Measurements from ENCODE around the gene CCT7.
A peak's percentile ranks its signal among the peaks of the same experiment; 100 is the strongest.

CCT7 gene

DNA sequence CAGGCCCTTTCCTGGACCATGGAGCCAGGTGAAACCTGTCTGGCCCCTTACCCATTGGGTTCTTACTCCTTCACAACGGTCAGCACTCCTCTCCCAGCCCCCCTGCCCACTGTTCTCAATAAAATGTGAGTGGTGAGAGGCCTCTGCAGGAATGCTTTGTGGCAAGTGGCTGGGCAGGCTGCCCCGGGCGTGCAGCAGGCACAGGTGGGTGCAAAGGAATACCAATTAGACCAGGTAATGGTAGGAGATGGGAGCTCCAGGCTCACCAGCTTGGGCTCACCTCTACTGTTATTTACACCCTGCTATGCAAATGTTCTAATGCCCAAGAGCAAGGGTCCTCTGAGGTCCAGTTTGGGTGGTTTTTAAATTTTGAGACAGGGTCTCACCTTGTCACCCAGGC is 7.0 kb upstream of the CCT7 start:
- no peak for DNase-seq (ENCODE audit: low spot score)

DNA sequence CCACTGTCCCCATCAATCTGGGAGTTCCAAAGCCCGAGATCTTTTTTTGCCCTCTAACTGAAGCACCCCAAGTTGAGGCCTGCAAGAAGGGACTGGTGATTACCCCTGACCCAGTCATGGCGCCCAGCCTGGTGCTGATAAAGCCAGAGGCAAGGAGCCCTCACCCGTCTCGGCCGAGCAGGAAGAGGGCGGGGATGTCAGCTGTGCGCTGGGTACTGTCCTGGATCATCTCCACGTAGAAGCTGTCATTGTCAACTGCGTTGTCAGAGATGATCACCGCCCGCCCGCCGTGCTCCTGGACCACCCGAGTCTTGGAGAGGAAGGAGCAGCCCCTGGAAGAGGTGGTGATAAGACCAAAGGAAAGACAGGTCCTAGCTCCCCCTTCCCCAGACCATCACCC is 5.5 kb upstream of the CCT7 start:
- no peak for DNase-seq (ENCODE audit: low spot score)

DNA sequence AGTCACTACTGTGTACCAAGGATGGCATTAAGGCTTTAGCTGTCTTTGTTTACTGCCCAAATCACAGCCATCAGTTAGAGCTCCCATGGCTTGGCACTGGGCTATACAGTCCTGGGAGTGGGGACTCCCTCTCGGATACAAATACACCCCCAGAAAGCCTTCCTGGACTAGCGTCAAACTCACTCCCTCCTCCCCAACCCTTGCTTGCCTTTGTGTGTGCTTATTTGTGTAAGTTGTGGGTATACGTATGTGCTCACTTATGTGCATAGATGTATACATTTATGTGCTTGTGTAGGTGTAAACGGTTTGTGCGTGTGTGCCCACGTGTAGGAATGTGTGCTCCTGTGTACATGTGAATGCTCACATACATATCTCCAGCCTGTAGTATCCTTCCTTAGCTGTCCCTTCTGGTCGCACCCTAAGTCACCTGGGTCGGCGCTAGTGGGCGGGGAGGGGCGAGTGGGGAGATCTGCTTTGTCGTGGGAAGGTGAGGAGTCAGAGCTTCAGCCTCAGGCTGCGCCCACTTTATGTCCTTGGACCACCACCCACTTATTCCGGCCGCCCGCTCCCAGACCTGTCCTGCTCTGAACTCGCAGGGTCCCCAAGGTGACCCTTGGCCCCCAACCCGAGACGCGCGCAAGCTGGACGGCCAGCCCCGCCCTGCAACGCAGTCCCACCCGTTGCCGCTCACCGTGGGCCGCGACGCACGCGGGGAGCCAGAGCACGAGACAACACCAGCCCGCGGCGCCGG is 1.5 kb upstream of the CCT7 start:
- no peak for DNase-seq (ENCODE audit: low spot score)

DNA sequence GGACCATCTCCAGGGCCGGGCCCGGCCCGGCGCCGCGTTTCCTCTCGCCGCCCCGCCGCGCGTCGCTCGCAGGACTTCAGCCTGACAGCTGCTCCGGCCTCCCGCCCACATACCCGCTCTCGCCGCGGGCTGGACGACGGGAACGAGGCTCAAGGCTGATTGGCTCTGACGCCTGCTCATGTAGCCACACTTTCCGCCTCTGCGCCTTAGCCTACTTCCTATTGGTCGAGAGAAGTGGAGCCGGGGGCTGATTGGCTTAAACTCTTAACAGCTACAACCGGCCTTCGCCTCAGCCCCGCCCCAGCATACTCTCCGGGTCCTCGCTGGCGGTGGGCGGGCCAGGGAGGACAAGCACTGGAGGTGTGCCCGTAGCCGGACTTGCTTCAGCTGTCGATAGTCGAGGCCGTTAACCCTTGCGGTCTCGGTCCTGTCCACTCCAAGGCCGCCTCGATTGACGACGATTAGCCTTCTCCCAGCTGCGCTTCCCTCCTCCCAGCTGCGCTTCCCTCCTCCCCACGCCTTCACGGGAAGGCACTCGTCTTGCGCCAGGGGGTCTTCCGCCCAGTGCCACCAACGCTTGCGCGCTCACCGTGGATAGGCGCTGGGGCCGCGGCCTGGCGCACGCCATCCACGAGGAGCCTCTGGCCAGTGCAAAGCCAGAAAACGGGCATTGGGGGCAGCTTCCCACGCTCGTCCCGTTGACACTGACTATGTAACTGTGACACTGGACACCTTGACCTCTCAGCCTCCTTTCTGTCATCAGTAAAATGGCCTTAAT is 765 bp upstream of the CCT7 start, which contains the start of gene PRADC1:
Gene PRADC1 (minus strand): TSS at position 86 of the 778 bp plus-strand sequence. CDS start 79 bp downstream, at position 7.
- peak; percentile 97 for DNase-seq (ENCODE audit: low spot score)

DNA sequence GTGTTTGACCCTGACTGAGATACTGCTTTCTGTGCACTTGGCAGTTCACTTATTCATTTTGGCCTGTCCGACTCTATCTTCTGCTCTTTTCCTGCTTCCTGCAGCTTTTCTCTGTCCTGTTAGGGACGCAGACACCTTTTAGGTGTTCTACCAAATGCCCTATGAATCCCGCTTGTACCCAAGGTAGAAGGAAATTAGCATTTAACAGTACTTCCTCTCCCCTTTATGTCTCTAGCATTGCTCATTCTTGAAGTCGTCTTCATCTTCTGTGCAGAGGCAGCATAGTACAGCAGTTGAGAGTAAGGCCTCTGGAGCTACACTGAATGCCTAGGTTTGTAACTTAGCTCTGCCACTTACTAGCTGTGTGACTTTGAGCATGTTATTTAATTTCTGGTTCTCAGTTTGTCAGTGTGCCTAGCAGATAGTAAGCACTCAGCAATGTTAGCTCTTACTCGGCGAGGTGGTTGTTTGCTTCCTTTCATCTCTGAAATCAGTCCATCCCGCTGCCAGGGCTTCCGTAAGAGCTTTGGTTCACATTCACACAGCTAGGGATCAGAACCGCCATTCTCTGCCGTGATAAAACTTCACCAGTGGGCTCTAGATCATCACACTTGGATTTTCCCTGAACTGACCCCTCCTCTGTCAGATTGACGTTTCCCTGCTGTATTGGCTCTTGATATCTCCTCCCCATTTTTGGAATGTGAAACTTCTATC is 1.4 kb downstream of the CCT7 start:
- DNase-seq (ENCODE audit: low spot score) = no peak

DNA sequence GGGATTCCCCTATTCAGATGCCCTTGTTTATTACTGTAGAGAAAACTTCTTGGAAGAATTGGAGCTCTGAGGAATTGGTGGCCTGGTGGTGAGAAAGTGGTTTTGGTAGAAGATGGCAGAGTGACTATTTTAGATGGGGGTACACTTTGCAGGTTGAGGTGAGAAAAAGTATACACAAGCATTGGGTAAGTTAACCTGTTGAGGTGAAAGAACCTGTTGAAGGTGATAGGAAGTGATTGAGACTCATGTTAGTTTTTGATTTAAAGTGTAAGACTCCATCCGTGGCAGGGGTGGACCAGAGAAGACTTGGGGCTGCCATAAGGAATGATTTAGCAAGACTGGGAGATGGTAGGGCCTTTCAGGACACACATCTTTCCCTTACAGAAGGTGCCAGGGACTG is 3.1 kb downstream of the CCT7 start:
- no peak for DNase-seq (ENCODE audit: low spot score)

DNA sequence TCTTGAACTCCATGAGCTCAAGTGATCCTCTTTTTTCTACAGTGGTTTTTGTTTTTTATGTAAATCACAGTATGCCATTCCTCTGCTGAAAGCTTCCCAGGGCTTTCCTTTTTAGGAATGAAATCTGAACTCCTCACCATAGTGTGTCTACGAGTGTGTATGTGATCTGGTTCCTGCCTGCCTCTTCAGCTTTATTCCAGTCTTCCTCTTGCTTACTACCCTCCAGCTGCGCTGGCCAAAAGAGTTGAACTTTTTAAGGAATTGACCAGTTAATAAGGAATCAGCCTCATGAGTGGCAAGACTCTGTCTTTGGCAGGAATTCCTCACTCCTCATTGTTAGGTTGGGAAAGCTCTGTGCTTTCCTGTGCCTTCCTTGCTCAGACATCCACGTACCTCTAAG is 4.0 kb downstream of the CCT7 start:
- no peak for DNase-seq (ENCODE audit: low spot score)

DNA sequence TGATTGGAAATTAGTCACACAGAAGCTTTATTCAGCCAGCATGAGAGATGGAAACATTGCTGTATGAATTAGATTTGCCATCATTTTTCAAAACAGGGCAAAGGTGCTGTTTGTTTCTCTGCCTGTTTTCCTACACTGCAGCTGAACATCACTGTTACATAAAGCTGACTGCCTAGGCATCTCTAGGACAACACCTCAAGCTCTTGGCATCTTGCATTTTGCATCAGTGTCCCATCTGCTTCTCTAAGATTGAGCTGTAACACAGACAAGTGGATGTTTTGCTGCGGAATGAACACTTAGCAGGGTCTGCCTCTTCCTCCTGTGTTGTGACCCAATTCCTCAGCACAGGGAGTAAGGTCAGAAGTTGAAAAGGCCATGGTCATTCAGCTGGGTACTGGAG is 4.9 kb downstream of the CCT7 start:
- DNase-seq (ENCODE audit: low spot score) = no peak

DNA sequence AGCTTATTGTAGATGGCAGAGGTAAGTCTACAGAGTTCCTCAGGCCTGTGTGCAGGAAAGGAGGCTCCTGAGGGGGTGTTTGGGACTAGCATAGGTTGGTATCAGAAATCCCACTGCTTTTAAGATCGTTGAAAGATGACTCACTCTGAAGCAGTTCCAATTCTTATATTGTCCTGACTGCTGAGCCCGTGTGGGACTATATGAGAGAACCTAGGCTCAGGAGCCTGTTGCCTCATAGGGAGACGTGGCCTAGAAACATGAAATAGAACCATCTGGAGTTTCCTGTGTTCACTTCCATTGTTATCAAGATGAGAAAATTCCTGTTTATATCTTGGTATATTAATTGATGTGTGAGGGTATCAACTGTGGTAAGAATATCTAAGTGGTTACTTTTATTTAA is 5.7 kb downstream of the CCT7 start:
- no peak for DNase-seq (ENCODE audit: low spot score)

DNA sequence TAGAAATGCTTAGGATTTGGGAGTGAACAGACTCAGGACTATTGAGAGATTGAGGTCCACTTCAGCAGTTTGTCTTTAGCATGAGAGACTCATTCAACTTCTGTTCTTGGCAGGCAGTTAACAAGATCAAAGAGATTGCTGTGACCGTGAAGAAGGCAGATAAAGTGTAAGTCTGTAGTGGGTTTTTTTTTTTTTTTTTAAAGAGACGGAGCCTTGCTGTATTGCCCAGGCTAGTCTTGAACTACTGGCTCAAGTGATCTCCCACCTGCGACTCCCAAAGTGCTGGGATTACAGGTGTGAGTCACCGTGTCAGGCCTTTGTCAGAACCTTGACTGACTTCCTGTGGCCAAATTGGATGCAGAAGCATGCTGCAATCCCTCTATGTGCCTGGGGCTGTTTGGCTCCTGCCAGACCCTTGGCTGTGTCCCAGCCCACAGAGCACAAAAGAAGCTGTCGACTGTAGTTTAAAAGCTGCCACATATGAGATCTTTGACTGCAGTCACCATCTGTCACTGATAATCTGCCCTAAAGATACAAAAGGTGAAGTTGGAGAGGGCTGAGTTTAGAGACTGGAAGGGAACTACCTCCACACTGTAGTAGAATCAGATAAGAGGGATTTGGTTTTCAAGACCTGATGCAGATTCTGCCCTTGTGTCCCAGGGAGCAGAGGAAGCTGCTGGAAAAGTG is 9.9 kb downstream of the CCT7 start:
- peak; percentile 38 for DNase-seq (ENCODE audit: low spot score)

DNA sequence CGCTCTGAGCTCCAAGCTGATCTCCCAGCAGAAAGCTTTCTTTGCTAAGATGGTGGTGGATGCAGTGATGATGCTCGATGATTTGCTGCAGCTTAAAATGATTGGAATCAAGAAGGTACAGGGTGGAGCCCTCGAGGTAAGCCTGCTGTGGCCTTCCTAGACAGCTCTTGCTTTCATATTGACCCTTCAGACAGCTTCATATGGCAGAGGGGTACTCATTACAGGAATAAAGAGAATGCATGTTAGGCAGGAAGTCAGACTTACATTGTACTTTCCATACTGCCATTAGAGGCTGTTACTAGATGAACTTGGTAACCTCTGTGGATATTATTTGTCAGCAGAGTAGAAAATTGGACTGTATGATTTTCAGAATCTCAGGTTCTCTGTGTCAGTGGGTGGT is 10.5 kb downstream of the CCT7 start:
- DNase-seq (ENCODE audit: low spot score) = no peak

DNA sequence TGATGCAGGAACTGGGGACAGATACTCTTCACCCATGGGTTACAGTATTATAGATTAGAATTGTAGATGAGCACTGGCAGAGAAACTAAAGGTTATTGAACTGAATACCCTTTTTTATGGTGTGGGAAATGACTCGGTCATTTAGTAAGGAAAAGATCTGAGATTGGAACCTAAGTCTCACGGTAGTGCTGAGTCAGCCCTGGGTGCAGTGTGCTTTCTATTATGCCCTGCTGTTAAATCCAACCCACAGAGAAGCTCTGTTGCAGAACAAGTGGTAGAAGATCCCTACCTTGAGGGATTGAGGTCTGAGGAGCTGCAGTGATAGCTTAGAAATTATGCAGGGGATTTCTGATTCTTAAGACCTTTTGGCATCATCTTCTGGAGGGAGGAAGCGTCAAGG is 12.7 kb downstream of the CCT7 start:
- no peak for DNase-seq (ENCODE audit: low spot score)

DNA sequence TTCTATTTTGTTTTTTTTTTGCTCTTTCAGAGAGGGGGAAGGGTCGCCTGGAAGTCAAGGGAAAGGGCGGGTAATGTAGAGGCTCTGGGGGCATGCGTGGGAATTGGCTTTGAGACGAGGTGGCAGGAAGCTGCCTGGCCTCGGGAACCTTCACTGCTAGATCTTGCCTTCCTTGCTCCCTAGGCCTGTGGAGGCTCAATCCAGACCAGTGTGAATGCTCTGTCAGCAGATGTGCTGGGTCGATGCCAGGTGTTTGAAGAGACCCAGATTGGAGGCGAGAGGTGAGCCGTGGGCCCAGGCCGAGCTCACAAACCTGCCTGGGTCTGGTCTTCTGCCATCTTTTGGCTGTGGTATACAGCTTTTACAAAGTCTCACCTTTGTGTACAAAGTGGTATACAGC is 15.5 kb downstream of the CCT7 start:
- DNase-seq (ENCODE audit: low spot score) = no peak

DNA sequence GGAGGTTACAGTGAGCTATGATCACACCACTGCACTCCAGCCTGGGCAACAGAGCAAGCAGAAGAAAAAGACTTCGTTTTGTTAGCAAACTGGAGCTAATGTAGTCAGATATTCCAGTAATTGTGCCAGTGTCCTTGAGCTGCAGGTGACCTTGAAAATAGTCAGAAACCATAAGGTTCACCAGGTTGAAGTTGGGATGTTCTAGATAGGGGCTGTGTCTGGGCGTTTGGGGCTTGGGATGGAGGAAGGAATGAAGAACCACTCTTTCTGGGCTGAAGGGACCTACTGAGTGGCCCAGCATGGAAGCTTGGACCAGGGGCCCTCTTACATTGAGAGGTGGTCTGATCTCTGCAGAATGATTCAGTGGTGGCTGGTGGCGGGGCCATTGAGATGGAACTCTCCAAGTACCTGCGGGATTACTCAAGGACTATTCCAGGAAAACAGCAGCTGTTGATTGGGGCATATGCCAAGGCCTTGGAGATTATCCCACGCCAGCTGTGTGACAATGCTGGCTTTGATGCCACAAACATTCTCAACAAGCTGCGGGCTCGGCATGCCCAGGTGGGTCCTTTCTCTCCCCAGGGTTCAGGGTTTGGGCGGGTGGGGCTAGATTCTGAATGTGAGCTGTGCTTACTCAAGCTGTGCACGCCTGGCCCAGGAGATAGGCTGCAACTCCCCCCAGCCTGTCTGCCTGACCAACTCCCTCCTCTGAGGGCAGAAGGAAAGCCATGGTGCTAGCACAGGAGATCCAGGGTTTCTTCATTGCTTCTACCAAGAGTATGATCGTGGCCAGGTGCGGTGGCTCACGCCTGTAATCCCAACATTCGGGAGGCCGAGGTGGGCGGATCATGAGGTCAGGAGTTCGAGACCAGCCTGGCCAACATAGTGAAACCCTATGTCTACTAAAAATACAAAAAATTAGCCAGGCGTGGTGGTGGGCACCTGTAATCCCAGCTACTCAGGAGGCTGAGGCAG is 17.1 kb downstream of the CCT7 start:
- no peak for DNase-seq (ENCODE audit: low spot score)

DNA sequence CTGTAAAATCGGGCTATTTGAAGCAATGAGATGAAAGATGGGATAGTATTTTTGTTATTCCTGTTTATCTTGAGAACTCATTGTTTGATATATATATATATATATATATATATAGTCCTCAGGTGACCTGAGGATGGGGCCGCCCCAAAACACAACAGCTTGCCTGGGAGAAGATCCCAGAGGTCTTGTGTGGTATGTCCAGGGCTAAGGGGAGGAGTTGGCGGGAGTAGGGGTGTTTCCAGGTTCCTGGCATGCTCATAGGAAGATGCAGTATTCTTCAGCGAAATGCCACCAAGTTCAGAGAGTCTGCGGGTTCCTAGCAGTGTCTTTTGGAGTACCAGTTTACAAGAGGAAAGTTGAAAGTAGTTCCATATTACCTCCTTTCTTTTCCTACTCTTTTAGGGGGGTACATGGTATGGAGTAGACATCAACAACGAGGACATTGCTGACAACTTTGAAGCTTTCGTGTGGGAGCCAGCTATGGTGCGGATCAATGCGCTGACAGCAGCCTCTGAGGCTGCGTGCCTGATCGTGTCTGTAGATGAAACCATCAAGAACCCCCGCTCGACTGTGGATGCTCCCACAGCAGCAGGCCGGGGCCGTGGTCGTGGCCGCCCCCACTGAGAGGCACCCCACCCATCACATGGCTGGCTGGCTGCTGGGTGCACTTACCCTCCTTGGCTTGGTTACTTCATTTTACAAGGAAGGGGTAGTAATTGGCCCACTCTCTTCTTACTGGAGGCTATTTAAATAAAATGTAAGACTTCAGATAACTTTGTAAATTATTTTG is 18.3 kb downstream of the CCT7 start:
- DNase-seq (ENCODE audit: low spot score) = no peak

DNA sequence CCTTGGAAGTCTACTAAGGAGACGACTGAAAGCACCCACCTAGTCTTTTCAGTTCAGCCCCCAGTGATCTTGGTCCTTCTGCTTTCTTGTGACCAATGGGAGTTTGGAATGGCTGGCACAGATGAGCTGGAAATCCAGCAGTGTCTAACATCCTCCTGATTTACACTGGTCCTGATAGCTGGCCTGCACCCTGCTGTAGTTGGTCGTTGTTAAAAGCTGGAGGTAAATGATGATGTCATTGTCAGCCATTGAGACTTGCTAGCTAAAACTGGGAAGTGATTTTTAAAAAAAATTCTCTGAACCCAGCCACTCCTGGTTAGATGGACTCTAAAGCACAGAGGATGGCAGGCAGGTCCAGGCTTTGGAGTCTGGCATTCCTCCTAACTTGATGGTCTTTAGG is 19.3 kb downstream of the CCT7 start:
- no peak for DNase-seq (ENCODE audit: low spot score)

DNA sequence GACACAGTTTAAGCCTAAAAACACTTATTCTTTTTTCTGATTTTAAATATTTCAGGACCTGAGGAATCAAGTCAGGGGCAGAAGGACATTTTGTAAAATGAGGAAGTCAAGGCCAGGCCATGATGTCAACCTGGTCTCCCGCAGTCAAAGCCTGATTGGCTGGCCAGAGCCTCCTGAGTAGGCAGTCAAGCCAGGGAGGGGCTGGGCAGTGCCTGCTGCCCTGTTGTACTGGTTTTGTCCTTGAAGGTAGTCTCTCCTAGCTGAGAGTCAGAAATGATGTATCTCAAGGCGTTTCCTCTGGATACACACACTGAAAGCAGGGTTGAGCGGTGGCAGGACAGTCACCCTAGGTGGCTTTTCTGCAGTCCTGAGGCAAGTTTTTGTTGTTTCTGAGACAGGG is 19.8 kb downstream of the CCT7 start:
- no peak for DNase-seq (ENCODE audit: low spot score)

DNA sequence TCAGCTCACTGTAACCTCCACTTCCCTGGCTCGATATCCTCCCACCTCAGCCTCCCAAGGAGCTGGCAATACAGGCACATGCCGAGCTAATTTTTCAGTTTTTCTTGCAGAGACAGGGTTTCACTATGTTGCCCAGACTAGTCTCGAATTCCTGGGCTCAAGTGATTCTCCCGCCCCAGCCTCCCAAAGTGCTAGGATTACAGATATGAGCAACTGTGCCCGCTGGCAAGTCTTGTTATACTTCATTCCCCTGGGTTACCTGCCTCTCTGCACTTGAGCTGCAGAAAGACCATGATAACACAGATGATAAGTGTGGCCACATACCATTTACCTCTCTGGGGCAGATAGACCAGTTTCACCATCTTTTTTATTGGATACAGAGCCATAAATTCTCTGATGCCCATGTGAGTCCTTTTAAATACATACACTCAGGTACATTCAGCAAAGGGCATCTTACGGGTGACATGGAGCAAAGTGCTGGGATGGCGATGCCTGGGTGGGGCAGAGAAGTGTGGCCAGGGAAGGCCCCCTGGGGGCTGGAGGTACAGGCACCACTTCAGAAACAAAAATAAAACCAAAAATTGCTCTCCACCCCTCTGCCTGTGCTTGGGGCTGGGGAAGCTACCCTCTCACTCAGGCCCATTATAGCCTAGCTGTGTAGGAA is 20.4 kb downstream of the CCT7 start:
- DNase-seq (ENCODE audit: low spot score) = no peak

DNA sequence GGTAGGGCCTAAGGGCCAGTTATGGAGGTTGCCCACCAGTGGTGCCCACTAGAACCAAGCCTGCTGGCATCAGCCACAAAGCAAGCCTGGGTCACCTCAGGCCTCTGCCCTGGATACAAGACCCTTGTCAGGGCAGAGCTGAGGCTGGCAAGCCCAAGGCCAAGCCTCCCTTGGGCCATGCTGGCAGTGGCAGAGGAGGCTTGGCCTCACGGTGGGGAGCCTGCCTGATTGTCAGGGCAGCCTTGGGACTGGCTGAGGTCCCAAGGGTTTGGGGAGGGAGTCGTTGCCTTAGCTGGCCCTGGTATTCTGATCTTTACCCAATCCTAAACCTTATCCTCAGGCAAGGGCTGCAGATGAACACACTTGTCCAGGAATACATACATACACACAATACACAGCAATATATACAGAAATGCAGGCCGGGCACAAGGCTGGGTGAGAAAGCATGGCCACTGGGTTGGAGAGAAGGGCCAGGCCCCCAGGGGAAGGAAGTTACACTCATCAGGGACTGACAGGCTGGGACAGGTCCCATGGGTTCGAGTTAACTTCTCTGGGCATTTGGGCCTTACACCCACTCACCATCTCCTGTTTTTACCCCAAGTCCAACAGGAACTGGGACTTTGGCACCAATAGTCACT is 21.0 kb downstream of the CCT7 start:
- DNase-seq (ENCODE audit: low spot score) = no peak
